Nephron (organoid): Measurements from ENCODE around the gene PARVA.

ENCODE experiments used
- H3K27ac Mint-ChIP-seq, 3 experiments: 2 replicates each; pipeline ENCODE4 v1.8.0; 2020; ENCODE audit warnings: mixed read lengths in 3 of 3, mild to moderate bottlenecking in 2 of 3, moderate library complexity in 1 of 3
- H3K27me3 Mint-ChIP-seq: 2 replicates; pipeline ENCODE4 v1.8.0; 2021; ENCODE audit warnings: low read depth, mild to moderate bottlenecking, moderate library complexity, mixed read lengths
- H3K36me3 Mint-ChIP-seq: 2 replicates; pipeline ENCODE4 v1.8.0; 2020; ENCODE audit warnings: low read depth, mixed read lengths
- H3K4me1 Mint-ChIP-seq: 2 replicates; pipeline ENCODE4 v1.8.0; 2020; ENCODE audit warnings: mixed read lengths
- H3K4me3 Mint-ChIP-seq, 3 experiments: 2 replicates each; pipeline ENCODE4 v1.8.0; 2020; ENCODE audit warnings: mild to moderate bottlenecking in 3 of 3, mixed read lengths in 3 of 3, moderate library complexity in 2 of 3
- H3K9me3 Mint-ChIP-seq: 2 replicates; pipeline ENCODE4 v1.8.0; 2020; ENCODE audit warnings: mixed read lengths
- TF ChIP-seq, protein P1 (sequence below), 3 experiments: fragments of 200-600 bp; sonication (generic); IDR thresholded peaks; one replicate each; pipeline ENCODE4 v1.5.0; 2021; ENCODE audit warnings: antibody characterized with exemption in 3 of 3; ENCODE audit not compliant: unreplicated experiment in 3 of 3

PARVA gene

GRCh38 chr11:12382451-12382850 lies 5.1 kb downstream of the PARVA start:
- Mint-ChIP-seq H3K9me3 (no peaks in the 10 kb centered on the region), H3K4me1 (peaks cover 58% of the 10 kb centered on the region), H3K4me3 (no peak overlapping the region), H3K36me3 (peaks cover 26% of the 10 kb centered on the region), H3K27me3 (no peaks in the 10 kb centered on the region), H3K27ac (no peak overlapping the region)
- TF ChIP-seq, protein P1, sequence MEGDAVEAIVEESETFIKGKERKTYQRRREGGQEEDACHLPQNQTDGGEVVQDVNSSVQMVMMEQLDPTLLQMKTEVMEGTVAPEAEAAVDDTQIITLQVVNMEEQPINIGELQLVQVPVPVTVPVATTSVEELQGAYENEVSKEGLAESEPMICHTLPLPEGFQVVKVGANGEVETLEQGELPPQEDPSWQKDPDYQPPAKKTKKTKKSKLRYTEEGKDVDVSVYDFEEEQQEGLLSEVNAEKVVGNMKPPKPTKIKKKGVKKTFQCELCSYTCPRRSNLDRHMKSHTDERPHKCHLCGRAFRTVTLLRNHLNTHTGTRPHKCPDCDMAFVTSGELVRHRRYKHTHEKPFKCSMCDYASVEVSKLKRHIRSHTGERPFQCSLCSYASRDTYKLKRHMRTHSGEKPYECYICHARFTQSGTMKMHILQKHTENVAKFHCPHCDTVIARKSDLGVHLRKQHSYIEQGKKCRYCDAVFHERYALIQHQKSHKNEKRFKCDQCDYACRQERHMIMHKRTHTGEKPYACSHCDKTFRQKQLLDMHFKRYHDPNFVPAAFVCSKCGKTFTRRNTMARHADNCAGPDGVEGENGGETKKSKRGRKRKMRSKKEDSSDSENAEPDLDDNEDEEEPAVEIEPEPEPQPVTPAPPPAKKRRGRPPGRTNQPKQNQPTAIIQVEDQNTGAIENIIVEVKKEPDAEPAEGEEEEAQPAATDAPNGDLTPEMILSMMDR (IDR thresholded peaks at IDR 0.05; ENCODE audit: unreplicated experiment in 3 of 3) = no peak

DNA sequence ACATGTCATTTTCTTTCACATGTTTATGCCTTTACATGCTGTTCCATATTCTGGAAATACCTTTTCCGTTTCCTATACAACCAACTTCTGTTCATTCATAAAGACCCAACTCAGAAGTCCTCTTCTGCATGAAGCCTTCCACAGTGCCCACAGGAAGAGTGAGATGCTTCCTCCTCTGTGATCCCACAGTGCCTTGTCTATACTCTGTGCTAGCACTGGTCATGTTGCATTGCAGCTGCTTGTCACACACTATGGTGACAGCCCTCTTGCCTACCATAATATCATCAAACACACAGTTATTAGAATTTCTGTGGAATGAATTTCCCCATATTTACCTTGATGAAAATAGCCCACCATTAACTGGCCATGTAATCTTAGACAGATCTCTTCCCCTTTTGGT lies 8.9 kb downstream of the PARVA start:
- peaks cover 52% of the 10 kb centered on the region for H3K4me1 Mint-ChIP-seq

DNA sequence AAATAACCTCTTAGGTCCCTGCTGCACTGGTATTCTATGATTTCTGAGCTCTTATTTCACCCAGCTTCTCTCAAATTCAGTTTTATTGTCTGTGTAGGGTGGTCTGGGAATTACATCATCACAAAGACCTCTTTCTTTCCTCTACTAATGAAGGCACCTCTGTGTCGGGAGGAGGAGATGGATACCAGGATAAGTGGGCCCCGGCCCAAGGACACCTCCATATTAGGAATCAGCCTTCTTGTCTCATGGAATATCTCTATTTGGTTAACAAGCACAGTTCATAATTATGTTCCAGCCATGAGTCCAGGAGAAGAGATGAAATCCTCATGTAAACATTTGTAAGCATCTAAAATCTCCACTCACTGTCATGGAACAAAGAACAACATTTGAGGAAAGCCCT lies 9.4 kb downstream of the PARVA start:
- no peaks in the 10 kb centered on the region for H3K27me3 Mint-ChIP-seq
- peaks cover 55% of the 10 kb centered on the region for H3K4me1 Mint-ChIP-seq
- H3K4me3 Mint-ChIP-seq = no peak overlapping the region
- no peaks in the 10 kb centered on the region for H3K9me3 Mint-ChIP-seq
- peaks cover 15% of the 10 kb centered on the region for H3K36me3 Mint-ChIP-seq
- TF ChIP-seq, protein P1 (IDR thresholded peaks at IDR 0.05; ENCODE audit: unreplicated experiment in 3 of 3) = no peak
- H3K27ac Mint-ChIP-seq = peak overlapping the region; percentile 11 to 65 (median 31)

More for the DNA sequence above, 8.9 kb downstream of the PARVA start:
- Mint-ChIP-seq H3K4me3 (no peak overlapping the region), H3K9me3 (no peaks in the 10 kb centered on the region), H3K27me3 (no peaks in the 10 kb centered on the region), H3K27ac (peak overlapping the region; percentile 11 to 65 (median 31)), H3K36me3 (peaks cover 16% of the 10 kb centered on the region)
- TF ChIP-seq, protein P1 (IDR thresholded peaks at IDR 0.05; ENCODE audit: unreplicated experiment in 3 of 3) = no peak

DNA sequence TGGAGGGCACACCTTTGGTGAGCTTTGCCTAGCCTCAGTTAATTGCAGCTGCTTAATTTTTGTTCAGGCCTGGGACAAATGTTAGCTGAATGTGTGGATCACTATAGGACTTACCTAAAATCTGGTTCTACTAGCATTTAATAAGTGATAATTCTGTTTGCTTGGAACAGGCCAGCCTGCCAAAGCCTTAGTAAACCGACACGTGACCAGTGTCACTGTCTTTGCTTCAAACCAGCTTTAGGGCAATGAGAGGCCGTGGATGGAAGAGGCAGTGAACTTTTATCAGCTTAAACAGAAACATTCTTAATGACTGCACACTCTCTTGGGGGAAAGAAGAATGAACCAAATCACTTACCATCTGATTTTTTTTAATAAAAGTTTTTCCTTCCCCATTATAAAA lies 10.8 kb downstream of the PARVA start:
- Mint-ChIP-seq H3K36me3 (peaks cover 15% of the 10 kb centered on the region), H3K9me3 (no peaks in the 10 kb centered on the region), H3K27me3 (no peaks in the 10 kb centered on the region), H3K4me1 (peaks cover 59% of the 10 kb centered on the region), H3K27ac (peak overlapping the region in 2 of 3 experiments; percentile 11 to 28), H3K4me3 (no peak overlapping the region)
- TF ChIP-seq, protein P1 (IDR thresholded peaks at IDR 0.05; ENCODE audit: unreplicated experiment in 3 of 3) = no peak

- no peaks in the 10 kb centered on the region for H3K9me3 Mint-ChIP-seq
- no peaks in the 10 kb centered on the region for H3K27me3 Mint-ChIP-seq
- H3K36me3 Mint-ChIP-seq = peaks cover 20% of the 10 kb centered on the region
- peaks cover 63% of the 10 kb centered on the region for H3K4me1 Mint-ChIP-seq
- H3K4me3 Mint-ChIP-seq = no peak overlapping the region
- TF ChIP-seq, protein P1 (IDR thresholded peaks at IDR 0.05; ENCODE audit: unreplicated experiment in 3 of 3) = no peak
- peak overlapping the region in 1 of 3 experiments; percentile 73 for H3K27ac Mint-ChIP-seq
Observed at GRCh38 chr11:12388939-12389670, 11.7 kb downstream of the PARVA start.
